Panc1 (cell line): ENCODE data around the gene SNTB2.

ENCODE experiments used
- CTCF ChIP-seq: fragments of 450-650 bp; IDR thresholded peaks from 2 replicates; pipeline ENCODE4 v1.5.1; 2017; ENCODE audit warnings: mild to moderate bottlenecking
- TCF7L2 ChIP-seq: IDR thresholded peaks from 2 replicates; pipeline ENCODE4 v1.6.1; 2011; ENCODE audit warnings: mild to moderate bottlenecking, low read depth, low read length, inconsistent platforms

- no peak for TF ChIP-seq CTCF
- no peak for TF ChIP-seq TCF7L2
Measured at GRCh38 chr16:69270395-69270794, 83.4 kb downstream of the SNTB2 start.
